HG03520 (cell line): ENCODE results near the gene DMD.
"Not testable (repeated sequence)": the region's sequence is repeated elsewhere in the genome, so short reads cannot be mapped to it uniquely, and the experiment has no call there.

Experiments used
- ATAC-seq: cut with Tn5 transposase; IDR thresholded peaks from one replicate; pipeline ENCODE4 v1.9.1; 2021; ENCODE audit warnings: mild to moderate bottlenecking, moderate library complexity; ENCODE audit not compliant: unreplicated experiment

The DMD gene

GRCh38 chrX:31649201-31649600 is 1562.1 kb downstream of the DMD start:
- no peak for ATAC-seq

GRCh38 chrX:31633349-31633748 is 1578.0 kb downstream of the DMD start:
- no peak for ATAC-seq

GRCh38 chrX:31629195-31629594 is 1582.2 kb downstream of the DMD start:
- no peak for ATAC-seq

GRCh38 chrX:31609130-31609529 is 1602.2 kb downstream of the DMD start:
- ATAC-seq, result no peak

GRCh38 chrX:31608638-31609037 is 1602.7 kb downstream of the DMD start:
- ATAC-seq, result no peak

GRCh38 chrX:31606771-31607170 is 1604.6 kb downstream of the DMD start:
- no peak for ATAC-seq

- ATAC-seq, result peak; percentile 65
Observed at GRCh38 chrX:31604629-31605221, 1606.6 kb downstream of the DMD start.

GRCh38 chrX:31603411-31604120 is 1607.8 kb downstream of the DMD start:
- no peak for ATAC-seq

GRCh38 chrX:31600823-31601222 is 1610.5 kb downstream of the DMD start:
- ATAC-seq, result no peak

GRCh38 chrX:31593353-31593752 is 1618.0 kb downstream of the DMD start:
- ATAC-seq, result no peak

GRCh38 chrX:31591355-31591754 is 1620.0 kb downstream of the DMD start:
- ATAC-seq, result no peak

GRCh38 chrX:31590581-31591114 is 1620.7 kb downstream of the DMD start:
- ATAC-seq, result no peak

GRCh38 chrX:31589503-31589902 is 1621.8 kb downstream of the DMD start:
- no peak for ATAC-seq

GRCh38 chrX:31588355-31588754 is 1623.0 kb downstream of the DMD start:
- ATAC-seq, result no peak

GRCh38 chrX:31583892-31584291 is 1627.5 kb downstream of the DMD start:
- not testable (repeated sequence) for ATAC-seq

GRCh38 chrX:31580726-31581125 is 1630.6 kb downstream of the DMD start:
- no peak for ATAC-seq

- ATAC-seq, result no peak
Observed at GRCh38 chrX:31580227-31580626, 1631.1 kb downstream of the DMD start.

- no peak for ATAC-seq
Observed at GRCh38 chrX:31572360-31572759, 1639.0 kb downstream of the DMD start.

- no peak for ATAC-seq
Observed at GRCh38 chrX:31570658-31571057, 1640.7 kb downstream of the DMD start.

GRCh38 chrX:31563792-31564191 is 1647.6 kb downstream of the DMD start:
- ATAC-seq, result peak; percentile 56

GRCh38 chrX:31555506-31555905 is 1655.8 kb downstream of the DMD start:
- no peak for ATAC-seq

GRCh38 chrX:31551913-31552312 is 1659.4 kb downstream of the DMD start:
- no peak for ATAC-seq
